CD4-positive, alpha-beta T cell treated with Interleukin-10 for 1 hour (primary cell): ENCODE data around the gene TRMT1.
"Not testable (repeated sequence)": the region's sequence is repeated elsewhere in the genome, so short reads cannot be mapped to it uniquely, and the experiment has no call there.

Experiments
- DNase-seq: peaks from one replicate; pipeline ENCODE4 v3.0.0-alpha.2; 2020

The TRMT1 gene

DNA sequence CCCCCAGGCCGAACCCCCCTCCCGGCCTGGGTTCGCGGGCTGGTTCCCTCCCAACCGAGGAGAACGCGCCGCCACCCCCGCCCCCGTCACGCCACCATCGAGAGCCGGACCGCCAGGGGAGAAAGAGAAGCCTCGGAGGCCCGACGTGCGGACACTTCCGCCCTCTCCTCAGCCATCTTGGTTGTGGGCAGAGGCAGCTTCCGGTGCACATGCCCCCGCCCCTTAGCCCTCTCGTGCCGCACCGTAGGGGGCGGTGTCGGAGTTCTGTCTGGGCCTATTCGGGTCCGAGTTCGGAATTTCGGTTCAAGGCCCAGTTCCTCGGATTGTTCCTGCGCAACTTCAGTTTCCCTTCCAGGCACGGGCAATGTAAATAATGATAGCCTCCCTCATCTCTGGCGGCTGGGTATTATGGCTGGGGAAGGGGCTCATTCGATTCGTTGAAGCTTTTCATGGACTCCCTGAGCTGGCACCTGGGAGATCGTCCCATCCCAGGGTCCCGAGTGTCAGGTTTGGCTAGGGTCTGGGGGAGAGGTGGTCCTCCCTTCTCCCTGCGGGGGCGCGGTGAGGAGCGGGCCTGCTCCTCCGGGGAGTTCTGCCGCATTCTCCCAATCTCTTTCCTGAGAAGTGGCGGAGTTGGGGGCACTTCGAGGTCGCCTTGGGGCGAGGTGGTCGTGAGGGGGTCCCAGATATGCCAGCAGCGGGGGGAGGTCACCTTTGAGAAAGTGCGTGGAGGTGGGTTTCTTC, 33.8 kb upstream of the TRMT1 start, which contains the start of the genes IER2 and STX10:
Gene IER2 (plus strand): TSS at position 225 of the 744 bp plus-strand sequence. CDS start 2,776 bp downstream, outside the sequence.
Gene STX10 (minus strand): TSS at position 189 of the 744 bp plus-strand sequence. CDS start 202 bp downstream, outside the sequence.
- peak; percentile 95 for DNase-seq

DNA sequence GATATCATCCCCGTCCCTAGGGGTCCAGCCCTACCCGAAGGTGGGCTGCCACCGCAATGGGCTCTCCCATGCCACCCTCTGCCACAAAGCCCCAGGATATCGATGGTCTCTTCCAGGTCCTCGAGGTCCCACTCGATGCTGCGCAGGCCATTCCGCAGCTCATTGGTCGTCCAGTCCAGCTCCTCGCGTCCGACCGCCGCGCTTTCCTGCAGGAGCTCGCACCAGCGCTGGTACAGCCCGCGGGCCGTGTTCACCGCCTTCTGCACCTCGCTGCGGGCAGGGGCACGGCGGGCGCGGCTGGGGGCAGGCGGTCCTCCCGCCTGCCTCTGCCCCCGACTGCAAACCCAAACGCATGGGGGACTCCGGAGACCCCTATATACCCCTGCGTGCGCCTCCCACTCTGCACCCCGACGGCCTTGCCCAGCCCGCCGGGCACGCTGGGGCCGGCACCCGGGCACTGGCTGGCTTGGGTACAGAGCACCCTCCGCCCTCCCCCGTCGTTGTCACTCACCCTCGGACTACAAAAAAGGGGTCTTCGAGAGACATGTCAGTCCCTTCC, 33.2 kb upstream of the TRMT1 start:
- no peak for DNase-seq

DNA sequence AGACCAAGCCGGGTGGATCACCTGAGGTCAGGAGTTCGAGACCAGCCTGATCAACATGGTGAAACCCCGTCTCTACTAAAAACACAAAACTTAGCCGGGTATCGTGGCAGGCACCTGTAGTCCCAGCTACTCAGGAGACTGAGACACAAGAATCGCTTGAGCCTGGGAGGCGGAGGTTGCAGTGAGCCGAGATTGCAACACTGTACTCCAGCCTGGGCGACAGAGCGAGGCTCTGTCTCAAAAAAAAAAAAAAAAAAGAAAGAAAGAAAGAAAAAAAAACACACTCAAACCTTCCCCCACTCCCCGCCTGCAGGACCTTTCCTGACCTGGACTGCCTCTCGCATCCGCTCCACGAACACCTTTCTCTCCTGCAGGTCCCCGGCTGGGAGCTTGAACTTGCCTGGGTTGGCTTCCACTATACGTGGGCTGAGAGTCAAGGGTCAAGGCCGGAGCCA, 32.7 kb upstream of the TRMT1 start:
- DNase-seq = not testable (repeated sequence)

DNA sequence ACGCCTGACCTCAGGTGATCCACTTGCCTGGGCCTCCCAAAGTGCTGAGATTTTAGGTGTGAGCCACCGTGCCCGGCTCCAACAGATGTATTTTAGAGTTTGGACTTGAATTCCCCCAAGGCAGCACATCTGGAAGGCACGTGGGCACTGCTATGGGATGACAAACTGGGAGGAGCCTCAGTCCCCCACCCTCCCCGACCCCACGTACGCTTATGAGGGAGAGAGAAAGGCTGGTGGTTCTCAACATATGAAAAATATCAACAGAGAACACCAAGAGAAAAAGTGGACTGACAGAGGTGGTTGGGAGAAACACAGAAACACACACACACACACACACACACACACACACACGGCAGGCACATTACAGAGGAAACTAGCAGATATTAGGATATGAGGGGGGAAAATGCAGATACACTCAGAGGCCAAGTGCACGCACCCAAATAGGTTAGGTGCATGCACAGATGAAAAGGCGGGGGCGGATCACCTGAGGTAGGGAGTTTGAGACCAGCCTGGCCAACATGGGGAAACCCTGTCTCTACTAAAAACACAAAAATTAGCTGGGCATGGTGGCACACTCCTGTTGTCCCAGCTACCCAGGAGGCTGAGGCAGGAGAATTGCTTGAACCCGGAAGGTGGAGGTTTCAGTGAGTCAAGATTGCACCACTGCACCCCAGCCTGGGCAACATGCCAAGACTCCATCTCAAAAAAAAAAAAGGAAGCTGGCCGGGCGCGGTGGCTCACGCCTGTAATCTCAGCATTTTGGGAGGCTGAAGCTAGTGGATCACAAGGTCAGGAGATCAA, 30.4 kb upstream of the TRMT1 start:
- DNase-seq = no peak

DNA sequence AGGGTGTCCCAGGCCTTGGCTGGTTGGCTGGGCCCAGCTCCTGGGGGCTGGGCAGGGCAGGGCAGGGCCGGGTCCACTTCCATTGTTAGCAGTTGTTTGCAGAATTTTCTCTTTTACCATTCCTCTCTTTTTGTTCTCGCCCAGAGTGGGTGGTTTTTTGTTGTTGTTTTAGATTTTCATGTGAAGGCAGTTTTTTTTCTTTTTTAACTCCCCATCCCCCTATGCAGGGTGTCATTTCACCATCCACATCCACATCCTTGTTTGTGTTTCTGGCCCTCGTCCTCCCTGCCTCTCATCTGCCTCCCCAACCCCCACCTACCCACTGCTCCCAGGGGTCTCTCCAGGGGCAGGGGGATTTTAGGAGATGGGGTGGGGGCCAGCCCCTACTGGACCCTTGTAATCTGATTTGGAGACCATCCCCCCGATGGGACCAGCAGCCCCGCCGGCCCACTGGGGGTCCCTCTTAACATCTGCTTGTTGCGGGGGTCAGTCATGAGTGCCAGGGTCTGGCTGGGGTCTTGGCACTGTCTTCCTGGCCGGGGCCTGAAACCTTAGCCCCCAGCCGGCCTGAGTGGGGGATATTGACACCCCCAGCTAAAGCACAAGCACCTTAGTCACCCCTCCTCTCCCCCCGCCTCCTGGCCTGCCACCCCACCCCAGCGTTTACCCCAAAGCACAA, 23.2 kb upstream of the TRMT1 start:
- no peak for DNase-seq

DNA sequence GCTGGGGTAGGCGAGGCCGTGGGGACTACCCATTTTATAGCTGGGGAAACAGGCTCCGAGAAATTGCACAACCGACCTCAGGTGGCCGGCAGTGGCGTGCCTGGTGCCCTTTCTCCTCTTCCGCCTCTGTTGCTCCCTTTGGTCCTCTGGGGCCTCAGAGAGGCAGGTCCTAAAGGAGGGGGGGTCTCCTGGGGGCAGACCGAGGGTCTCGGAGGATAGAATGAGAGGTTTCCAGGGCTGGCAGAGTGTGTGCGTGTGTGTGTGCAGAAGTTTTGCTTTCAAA, 22.3 kb upstream of the TRMT1 start:
- no peak for DNase-seq

DNA sequence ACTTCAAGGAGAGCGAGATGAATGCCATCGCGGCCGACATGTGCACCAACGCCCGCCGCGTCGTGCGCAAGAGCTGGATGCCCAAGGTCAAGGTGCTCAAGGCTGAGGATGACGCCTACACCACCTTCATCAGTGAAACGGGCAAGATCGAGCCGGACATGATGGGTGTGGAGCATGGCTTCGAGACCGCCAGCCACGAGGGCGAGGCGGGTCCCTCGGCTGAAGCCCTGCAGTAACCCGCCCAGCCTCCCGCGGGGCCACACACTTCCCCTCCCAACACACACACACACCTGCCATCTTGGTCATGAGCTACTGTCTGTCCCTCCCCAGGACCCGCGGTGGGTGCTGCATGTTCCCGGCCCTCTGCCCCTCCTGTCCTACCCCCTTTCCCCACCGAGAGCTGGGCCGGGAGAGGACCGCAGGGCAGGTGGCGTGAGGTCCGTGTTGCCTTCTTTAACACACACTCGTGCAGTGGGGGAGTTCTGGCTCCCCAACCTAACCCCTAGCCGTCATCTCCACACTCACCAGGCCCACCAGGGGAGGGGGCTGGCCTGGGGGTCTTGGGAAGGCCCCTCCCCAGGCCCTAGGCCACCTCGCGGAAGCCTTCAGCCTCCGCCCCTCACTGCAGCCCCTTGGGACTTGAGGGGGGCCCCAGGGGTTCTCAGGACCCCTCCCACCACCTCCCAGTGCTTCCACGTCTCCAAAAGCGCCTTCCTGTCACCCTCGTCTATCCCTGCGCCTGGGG, 21.8 kb upstream of the TRMT1 start:
- no peak for DNase-seq

DNA sequence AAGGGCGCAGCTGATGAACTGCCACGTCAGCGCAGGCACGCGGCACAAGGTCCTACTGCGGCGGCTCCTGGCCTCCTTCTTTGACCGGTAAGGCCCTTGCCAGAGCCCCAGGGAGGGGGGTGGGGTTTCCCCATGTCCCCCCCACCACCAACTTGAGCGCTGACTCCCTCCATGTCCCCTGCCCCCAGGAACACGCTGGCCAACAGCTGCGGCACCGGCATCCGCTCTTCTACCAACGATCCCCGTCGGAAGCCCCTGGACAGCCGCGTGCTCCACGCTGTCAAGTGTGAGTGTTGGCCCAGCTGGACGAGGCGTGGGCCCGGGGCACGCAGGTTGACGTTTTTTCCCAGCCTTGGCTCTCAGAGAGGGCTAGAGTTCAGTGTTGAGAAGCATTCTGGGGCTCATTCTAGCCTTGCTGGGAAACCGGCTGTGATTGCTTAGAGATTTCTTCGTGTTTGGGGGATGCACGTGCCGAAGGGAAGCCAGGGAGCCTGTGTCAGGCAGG, 20.8 kb upstream of the TRMT1 start:
- DNase-seq = no peak

DNA sequence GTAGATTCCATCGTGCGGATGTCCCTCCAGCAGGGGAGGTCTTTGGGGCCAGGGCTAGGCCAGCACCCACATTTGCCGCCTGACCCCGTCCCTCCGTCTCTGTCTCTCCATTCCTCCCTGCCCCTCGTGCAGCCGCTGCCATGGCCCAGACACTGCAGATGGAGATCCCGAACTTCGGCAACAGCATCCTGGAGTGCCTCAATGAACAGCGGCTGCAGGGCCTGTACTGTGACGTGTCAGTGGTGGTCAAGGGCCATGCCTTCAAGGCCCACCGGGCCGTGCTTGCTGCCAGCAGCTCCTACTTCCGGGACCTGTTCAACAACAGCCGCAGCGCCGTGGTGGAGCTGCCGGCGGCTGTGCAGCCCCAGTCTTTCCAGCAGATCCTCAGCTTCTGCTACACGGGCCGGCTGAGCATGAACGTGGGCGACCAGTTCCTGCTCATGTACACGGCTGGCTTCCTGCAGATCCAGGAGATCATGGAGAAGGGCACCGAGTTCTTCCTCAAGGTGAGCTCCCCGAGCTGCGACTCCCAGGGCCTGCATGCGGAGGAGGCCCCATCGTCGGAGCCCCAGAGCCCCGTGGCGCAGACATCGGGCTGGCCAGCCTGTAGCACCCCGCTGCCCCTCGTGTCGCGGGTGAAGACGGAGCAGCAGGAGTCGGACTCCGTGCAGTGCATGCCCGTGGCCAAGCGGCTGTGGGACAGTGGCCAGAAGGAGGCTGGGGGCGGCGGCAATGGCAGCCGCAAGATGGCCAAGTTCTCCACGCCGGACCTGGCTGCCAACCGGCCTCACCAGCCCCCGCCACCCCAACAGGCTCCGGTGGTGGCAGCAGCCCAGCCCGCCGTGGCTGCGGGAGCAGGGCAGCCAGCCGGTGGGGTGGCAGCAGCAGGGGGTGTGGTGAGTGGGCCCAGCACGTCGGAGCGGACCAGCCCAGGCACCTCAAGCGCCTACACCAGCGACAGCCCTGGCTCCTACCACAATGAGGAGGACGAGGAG, 18.8 kb upstream of the TRMT1 start:
- DNase-seq = no peak

DNA sequence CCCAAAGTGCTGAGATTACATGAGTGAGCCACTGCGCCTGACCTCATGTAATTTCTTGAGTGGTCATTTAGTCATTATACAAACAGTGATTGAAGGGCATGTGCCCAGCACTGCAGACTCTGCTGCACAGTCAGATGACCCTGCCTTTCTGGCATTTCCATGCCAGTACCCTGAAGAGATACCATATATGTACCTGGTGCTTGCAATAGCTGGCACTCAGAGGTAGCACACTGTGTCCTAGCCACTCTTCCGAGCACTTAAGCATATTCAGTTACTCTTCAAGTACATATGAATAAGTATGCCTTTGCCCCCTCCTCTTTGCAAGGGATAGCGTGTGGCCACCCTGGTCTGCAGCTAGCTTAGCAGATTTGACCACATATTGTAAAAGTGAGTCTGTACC, 18.1 kb upstream of the TRMT1 start:
- DNase-seq = no peak

DNA sequence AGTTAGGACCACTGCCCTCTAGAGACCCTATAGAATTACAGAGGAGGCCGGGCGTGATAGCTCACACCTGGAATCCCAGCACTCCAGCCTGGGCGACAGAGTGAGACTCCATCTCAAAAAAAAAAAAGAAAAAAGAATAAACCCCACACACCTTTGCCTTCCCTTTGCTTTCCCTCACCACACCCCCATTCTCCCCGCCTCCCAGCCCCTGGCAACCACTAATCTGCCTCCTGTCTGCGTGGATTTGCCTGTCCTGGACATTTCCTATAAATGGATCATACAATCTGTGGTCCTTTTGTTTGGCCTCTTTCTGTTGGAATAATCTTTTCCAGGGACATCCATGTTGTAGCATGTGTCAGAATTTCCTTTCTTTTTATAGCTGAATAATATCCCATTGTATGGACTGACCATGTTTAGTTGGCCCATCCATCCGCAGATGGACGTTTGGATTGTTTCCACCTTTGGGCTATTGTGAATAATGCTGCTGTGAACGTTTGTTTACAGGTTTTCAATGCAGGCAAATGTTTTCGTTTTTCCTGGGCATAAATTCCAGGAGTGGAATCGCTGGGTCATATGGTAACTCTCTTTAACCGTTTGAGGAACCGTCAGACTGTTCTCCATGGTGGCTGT, 16.8 kb upstream of the TRMT1 start:
- DNase-seq = no peak

DNA sequence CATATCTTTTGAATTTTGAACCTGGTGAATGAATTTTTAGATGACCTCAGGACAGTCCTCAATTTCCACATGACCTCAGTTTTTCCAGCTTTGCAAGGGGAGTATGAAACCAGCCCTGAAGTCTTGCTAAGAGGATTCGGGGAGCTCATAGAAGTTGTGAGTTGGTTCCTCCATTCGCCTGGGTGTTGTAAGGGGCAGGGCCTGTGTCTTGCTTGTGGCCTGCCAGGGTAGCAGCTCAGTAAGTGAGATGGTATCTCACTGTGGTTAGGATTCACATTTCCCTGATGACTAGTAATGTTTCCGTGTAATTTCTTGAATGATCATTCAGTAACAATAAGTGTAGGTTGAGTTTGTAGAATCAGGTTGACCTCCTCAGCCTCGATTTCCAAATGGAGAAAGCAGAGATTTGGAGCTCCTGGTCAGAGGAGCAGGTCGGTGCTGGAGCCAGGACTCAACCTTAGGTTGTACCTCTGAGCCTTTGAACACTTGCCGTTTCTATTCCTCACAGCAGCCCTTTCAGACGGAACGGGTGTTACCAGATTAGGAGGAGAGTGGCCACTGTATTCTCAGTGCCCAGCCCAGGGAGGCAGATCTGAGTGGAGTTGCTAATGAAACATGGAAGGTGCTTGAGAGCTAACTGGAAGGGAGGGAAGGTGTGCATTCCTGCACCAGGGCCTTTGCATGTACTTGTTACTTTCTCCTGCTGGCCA, 16.1 kb upstream of the TRMT1 start:
- DNase-seq = peak; percentile 56

DNA sequence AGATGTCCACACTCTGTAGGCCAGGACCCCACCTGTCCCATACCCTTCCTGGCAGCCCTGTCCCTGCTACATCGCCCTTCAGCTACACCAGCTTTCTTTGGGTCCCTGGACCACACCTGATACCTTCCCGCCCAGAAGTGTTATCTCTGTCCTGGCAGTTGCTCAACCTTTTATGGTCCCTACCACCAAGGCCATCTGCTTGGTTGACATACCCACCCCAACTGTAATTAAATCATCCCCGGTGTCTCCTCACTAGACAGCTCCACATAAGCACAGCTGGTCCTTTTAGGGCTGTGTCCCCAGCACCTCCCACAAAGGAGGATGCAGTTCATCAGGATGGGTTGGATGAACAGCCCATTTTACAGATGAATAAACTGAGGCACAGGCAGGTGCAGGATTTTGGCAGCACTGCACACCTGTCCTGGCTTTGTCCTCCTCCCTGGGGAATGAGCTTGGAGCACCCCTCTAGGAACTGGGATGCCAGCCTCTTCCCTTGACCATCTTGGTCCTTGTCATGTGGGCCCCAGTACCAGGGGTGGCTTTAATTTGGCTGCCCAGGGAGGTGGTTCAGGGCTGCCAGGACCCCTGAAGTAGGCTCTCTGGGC, 14.4 kb upstream of the TRMT1 start:
- DNase-seq = no peak

DNA sequence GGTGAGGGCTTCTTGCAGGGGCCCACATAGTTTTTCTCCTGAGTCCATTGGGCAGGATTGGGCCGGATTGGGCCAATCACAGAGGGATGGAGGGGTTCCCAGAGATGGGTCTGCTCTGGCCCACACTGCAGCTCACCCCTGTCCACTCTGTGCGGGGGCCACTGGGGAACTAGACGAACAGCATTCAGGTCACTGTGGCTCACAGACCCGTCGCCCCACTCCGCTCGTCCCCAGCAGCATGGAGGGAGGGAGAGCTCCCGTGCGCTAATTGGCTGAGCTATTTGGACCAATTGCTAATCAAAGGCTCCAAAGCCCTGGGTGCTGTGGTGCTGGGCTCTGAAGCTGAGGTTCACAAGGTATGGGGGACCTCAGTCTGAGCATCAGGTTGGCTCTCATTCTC, 12.8 kb upstream of the TRMT1 start:
- DNase-seq = no peak

DNA sequence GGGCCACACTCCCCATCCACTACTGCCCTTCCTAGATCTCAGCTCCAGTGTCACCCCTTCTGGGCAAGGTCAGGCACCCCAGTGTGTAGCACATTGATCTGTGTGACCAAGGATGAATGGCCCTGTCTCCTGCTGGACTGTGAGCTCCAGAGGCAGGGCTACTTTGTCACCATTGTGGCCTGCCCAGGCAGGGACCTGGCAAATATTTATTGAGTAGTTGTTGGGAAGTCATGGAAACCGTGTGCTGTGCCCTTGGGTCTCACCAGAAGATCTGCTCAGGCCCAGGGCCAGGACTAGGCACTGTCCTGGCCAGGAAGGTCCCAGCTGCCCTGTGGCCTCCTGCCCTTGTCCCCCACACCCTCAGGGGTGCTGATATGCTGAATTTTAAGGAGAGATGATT, 12.0 kb upstream of the TRMT1 start:
- no peak for DNase-seq

DNA sequence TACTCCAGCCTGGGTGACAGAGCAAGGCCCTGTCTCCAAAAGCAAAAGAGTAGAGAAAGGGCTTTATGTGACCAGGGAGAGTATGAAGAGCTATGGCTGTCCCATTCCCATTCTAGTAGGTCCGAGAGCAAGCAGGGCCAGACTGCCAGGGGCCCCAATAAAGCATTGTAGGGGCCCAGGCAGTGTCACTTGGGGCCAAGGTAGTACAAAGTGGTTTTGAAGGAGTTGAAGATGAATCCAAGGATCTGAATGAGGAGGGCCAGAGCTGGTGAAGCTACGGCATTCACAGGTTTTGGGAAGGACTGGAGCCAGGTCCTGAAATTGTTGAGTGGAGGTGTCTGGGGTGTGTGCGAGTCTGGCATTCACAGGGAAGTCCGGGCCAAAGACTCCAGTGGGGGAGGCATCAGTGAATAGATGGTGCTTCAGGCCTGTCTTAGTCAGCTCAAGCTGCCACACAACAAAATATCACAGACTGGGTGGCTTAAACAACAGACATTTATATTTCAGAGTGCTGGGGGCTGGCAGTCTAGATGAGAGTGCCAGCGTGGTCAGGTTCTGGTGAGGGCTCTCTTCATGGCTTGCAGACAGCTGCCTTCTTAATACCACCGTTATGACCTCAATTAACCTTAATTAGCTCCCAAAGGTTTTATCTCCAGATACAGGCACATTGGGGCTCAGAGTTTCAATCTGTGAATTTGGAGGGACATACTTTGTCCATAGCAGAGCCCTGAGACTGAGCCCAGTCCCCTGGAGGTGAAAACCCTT, 11.5 kb upstream of the TRMT1 start:
- no peak for DNase-seq

DNA sequence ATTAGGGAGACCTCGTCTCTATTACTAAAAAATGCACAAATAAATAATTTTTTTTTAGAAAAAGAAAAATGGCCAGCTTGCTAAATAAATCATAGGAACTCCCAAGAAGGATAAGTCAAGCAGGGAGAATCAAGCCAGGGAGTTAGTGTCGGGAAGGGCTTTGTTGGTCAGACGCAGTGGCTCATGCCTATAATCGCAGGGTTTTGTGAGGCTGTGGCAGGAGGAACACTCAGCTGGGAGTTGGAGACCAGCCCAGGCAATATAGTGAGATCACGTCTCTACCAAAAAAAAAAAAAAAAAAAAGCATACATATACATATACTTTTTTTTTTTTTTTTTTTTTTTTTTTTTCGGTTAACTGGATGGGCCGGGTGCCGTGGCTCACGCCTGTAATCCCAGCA, 10.5 kb upstream of the TRMT1 start:
- no peak for DNase-seq
